WI38 (cell line): Measurements from ENCODE around the gene ARHGAP21.
"Not testable (repeated sequence)": the region's sequence is repeated elsewhere in the genome, so short reads cannot be mapped to it uniquely, and the experiment has no call there.

Experiments used
- H3K4me3 ChIP-seq: 2 replicates; pipeline ENCODE4 v1.5.1; 2011; ENCODE audit warnings: low read depth, mild to moderate bottlenecking, control low read depth, low read length
- TF ChIP-seq, protein P1 (sequence below): IDR thresholded peaks from 2 replicates; pipeline ENCODE4 v1.5.1; 2012; ENCODE audit warnings: low read depth, mild to moderate bottlenecking, control low read depth, low read length

The ARHGAP21 gene

DNA sequence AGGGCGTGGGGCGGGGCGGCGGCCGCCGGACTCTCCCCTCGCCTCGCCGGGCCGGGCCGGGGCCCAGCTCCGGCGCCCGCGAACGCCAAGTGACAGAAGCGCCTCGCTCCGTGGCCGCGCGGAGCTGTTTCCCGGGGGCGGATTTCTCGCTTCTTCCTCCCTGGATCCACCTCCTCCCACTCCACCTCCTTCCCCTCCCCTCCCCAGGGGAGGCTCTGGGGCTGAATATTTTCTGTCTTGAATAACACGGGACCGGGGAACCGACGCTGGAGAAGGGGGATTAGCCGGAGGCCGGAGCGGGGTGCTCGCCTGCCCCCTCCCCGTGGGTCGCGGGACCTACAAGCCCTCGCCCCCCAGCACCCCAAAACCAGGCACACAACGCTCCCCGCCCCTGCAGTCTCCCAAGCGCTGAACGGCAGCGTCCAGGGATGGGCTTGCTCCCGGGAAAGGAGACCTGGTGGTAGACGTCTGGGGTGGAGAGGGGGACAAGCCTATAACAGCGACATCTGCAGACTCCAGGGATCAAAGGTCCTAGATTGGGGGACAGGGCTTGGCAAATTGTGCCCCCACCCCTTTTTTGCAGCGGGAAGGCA, at the start of gene ARHGAP21:
ARHGAP21 (minus strand) TSS at position 100 of the 593 bp plus-strand sequence. CDS start 1,988 bp downstream, outside the sequence.
- TF ChIP-seq, protein P1, sequence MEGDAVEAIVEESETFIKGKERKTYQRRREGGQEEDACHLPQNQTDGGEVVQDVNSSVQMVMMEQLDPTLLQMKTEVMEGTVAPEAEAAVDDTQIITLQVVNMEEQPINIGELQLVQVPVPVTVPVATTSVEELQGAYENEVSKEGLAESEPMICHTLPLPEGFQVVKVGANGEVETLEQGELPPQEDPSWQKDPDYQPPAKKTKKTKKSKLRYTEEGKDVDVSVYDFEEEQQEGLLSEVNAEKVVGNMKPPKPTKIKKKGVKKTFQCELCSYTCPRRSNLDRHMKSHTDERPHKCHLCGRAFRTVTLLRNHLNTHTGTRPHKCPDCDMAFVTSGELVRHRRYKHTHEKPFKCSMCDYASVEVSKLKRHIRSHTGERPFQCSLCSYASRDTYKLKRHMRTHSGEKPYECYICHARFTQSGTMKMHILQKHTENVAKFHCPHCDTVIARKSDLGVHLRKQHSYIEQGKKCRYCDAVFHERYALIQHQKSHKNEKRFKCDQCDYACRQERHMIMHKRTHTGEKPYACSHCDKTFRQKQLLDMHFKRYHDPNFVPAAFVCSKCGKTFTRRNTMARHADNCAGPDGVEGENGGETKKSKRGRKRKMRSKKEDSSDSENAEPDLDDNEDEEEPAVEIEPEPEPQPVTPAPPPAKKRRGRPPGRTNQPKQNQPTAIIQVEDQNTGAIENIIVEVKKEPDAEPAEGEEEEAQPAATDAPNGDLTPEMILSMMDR, result no peak
- peak within 1 kb of the TSS; percentile 90 for H3K4me3 ChIP-seq

DNA sequence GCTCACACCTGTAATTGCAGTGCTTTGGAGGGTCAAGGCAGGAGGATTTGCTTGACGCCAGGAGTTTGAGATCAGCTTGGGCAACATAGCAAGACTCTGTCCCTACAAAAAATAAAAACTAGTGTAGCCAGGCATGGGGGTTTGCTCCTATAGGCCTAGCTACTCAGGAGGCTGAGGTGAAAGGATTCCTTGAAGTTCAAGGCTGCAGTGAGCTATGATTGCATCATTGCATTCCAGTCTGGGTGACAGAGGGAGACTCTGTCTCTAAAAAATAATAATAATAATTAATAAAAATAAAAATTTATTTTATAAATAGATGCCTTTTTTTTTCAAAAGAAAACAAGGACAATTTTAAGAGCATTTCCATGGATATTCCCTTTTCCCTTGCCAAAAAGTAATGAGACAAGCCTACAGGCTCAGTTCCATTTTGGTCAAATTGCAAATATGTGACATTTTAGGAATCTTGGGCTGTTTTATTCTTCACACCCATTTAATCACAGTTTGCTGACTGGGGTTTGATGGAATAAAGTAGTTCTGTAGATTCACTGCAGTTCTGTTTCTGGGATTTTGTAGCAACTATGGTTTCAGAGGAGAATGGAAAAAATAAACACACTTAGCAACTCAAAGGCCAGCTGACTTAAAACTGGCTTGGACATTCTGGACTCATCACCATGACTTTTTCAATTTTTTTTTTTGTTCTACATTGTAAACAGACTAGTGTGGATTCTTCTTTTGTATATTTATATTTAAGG, 48.4 kb upstream of the ARHGAP21 start:
- no peak overlapping the region for H3K4me3 ChIP-seq
- TF ChIP-seq, protein P1, result no peak

DNA sequence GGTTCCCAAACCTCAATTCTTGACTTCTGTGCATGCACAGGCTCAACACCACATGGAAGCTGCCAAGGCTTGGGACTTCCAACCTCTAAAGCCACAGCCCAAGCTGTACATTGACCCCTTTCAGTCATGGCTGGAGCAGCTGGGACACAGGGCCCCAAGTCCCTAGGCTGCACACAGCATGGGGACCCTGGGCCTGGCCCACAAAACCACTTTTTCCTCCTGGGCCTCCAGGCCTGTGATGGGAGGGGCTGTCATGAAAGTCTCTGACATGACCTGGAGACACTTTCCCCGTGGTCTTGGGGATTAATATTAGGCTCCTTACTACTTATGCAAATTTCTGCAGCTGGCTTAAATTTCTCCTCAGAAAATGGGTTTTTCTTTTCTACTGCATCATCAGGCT, 41.3 kb upstream of the ARHGAP21 start:
- H3K4me3 ChIP-seq, result not testable (repeated sequence)

DNA sequence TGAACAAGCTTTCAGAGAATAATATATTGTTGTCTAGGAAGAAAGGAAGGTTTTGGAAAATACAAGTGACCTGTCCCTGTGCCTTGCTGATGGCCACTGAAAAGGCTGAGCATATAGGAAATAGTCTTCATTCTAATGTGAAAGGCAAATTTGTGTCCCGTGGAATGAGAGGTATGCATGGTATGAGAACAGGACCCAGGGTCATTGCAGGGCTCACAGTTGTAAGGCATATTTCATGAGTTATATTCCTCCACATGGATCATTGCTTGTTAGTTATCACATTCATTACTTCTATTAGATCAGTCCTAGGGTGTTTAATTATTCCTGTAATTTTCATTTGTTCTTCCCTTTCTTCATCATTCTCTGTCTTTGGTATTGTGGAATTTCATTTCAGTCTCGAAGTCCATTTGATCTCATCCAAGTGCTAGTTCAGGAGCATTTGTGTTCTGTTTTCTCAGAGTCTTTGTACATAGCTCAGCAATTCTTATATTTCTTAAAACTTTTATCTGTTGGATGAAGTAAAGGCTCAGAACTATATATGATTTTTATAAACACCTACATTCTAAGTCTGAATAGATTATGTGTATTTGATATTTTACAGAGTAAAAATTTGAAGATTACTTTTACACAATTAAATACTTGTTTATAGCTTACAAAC, 39.4 kb upstream of the ARHGAP21 start:
- TF ChIP-seq, protein P1, result no peak

DNA sequence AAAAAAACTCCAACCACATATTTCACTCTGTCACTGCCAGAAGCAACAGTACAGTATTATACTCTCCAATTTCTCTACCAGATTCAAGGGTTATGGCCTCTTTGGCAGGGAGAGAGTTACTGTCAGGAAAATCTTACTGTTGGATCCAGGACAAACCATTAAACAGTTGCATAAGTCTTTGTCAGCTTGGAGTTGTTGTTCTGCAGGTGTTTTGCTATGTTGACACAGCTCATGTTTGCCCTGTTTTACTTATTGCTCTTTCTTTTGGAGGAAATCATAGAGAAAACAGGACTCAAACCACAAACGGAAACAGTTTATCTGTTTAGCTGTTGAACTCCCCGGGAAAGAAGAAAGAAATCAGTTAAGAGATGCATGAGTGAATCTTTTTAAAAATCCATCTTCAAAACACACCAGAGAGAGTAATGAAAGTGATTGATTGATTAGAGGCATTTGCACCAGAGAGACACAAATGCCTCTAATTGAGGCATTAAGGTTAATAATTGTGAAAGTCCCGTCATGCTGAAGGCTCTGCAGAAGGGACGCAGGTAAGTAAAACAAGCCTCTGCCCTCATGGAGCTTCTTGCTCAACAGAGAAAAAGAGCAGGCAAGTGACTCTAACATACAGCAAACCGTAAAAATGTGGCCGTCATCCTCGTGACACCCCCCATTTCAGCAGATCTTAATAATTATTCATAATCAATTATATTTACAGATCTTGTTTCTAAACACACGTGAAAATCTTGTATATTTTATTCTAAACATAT, 38.7 kb upstream of the ARHGAP21 start:
- no peak overlapping the region for H3K4me3 ChIP-seq
- TF ChIP-seq, protein P1, result no peak

More for the DNA sequence above, 39.4 kb upstream of the ARHGAP21 start:
- no peak overlapping the region for H3K4me3 ChIP-seq

DNA sequence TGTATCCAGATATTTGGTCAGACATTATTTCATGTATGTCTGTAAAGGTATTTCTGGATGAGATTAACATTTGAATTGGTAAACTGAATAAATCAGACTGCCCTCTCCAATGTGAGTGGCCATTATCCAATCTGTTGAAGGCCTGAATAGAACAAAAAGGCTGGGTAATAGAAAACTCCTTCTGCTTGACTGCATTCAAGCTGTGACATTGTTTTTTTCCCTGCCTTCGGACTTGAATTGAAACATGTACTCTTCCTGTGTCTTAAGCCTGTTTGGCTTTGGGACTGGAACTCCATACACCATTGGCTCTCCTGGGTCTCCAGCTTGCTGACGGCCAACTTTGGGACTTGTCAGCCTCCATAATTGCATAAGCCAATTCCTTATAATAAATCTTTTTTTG, 36.0 kb upstream of the ARHGAP21 start:
- TF ChIP-seq, protein P1, result no peak
- no peak overlapping the region for H3K4me3 ChIP-seq

DNA sequence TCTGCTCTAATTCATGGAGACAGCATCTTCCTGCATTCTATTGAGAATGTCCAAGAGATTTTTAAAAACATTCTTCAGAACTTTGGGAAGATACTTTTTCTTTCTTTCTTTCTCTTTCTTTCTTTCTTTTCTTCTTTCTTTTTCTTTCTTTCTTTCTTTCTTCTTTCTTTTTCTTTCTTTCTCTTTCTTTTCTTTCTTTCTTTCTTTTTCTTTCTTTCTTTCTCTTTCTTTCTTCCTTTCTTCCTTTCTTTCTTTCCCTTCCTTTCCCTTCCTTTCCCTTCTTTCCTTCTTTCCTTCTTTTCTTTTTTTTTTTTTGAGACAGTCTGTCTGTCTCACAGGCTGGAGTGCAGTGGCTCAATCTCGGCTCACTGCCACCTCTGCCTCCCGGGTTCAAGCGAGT, 34.6 kb upstream of the ARHGAP21 start:
- H3K4me3 ChIP-seq, result not testable (repeated sequence)

DNA sequence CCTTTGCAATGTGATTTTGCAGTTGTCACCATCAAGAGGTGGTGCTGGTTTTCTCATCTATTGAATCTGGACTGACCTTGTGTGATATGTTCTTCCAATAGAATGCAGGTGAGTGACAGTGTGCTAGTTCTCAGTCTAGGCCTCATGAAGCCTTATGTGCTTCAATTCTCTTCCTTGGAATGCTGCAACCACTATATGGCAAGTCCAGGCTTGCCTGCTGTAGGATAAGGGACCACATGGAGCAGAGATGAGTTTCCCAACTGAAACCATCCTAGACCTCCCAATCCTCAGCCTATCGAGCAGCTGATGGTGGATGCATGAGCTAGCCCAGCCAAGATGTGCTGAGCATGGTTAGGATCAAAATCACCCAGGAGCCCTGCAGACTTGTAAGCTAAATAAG, 32.6 kb upstream of the ARHGAP21 start:
- no peak overlapping the region for H3K4me3 ChIP-seq
- TF ChIP-seq, protein P1, result no peak
